A549 (cell line): Measurements from ENCODE around the gene BANF2.

Experiments used
- CHD4 ChIP-seq: fragments of 200-600 bp; sonication (generic); IDR thresholded peaks from 2 replicates; pipeline ENCODE4 v1.6.1; 2016; ENCODE audit warnings: antibody characterized with exemption, mild to moderate bottlenecking, borderline replicate concordance
- EP300 ChIP-seq, 2 experiments: fragments of >200 bp; sonication (Bioruptor Twin); formaldehyde crosslinking; IDR thresholded peaks; 2 replicates in 1 of 2; 3 replicates in 1 of 2; pipeline ENCODE4 v1.6.1; 2016 to 2017
- JUNB ChIP-seq: fragments of >200 bp; sonication (Bioruptor Twin); formaldehyde crosslinking; IDR thresholded peaks from 2 replicates; pipeline ENCODE4 v1.6.1; 2016
- MYC ChIP-seq: IDR thresholded peaks from 2 replicates; pipeline ENCODE4 v1.6.1; 2012; ENCODE audit warnings: mild to moderate bottlenecking, inconsistent platforms, low read length, improper control_type of control experiment, borderline replicate concordance
- NR3C1 ChIP-seq: fragments of >200 bp; sonication (Bioruptor Twin); formaldehyde crosslinking; IDR thresholded peaks from 3 replicates; pipeline ENCODE4 v1.6.1; 2017
- POLR2A ChIP-seq: IDR thresholded peaks from 2 replicates; pipeline ENCODE4 v1.6.1; 2012; ENCODE audit warnings: mild to moderate bottlenecking, low read length
- RFX5 ChIP-seq: fragments of 450-650 bp; IDR thresholded peaks from 2 replicates; pipeline ENCODE4 v1.7.1; 2014; ENCODE audit warnings: antibody characterized with exemption, mild to moderate bottlenecking, moderate library complexity
- RNF2 ChIP-seq: fragments of 200-600 bp; sonication (generic); IDR thresholded peaks from 2 replicates; pipeline ENCODE4 v1.6.1; 2016; ENCODE audit warnings: low read depth, mild to moderate bottlenecking, antibody characterized with exemption, moderate library complexity, borderline replicate concordance
- TF ChIP-seq, protein P1 (sequence below): fragments of >200 bp; sonication (Bioruptor Twin); formaldehyde crosslinking; IDR thresholded peaks from 3 replicates; pipeline ENCODE4 v1.5.1; 2016
- TF ChIP-seq, protein P2 (sequence below): fragments of 200-600 bp; sonication (generic); IDR thresholded peaks from 2 replicates; pipeline ENCODE4 v1.6.1; 2016; ENCODE audit warnings: antibody characterized with exemption, mild to moderate bottlenecking, moderate library complexity
- TF ChIP-seq, protein P3 (sequence below): fragments of 150-350 bp; IDR thresholded peaks from 2 replicates; pipeline ENCODE4 v1.6.1; 2014; ENCODE audit warnings: low read depth, mild to moderate bottlenecking, low read length

DNA sequence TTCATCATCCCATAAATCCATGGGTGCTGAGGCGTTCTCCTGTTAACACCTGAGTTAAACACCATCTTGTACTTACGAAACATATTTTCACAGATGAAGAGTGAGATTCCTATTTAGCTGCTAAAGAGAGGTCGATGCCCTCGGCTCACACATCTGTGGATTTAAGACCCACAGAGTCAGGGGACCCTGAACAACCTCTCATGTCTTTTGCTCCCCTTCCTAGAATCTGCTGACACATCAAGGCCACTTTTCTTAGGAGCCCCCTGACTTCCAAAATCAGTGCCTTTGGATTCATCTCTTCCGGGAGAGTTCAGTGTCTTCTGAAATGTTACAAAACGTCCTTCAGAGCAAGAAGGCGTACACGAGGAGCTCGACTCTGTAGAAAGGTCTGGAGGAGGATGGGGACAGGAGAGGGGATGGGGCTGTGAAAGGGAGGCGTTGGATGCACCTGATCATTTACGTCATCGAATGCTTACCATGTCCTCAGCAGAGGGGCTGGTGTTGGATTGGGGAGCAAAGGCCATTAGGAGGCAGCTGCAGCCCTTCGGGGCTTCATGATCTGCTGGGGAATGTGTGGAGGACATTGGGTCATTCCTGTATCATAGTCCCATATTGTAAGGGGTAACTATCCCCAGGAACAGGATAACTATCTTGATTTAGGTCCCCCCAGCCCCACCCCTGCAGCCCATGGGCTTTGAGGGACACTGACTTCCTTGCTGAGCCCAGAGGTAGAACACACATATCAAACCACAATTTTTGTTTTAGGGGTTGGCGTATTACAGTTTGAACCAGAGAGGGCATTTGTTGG is 22.9 kb downstream of the BANF2 start:
- TF ChIP-seq, protein P1, sequence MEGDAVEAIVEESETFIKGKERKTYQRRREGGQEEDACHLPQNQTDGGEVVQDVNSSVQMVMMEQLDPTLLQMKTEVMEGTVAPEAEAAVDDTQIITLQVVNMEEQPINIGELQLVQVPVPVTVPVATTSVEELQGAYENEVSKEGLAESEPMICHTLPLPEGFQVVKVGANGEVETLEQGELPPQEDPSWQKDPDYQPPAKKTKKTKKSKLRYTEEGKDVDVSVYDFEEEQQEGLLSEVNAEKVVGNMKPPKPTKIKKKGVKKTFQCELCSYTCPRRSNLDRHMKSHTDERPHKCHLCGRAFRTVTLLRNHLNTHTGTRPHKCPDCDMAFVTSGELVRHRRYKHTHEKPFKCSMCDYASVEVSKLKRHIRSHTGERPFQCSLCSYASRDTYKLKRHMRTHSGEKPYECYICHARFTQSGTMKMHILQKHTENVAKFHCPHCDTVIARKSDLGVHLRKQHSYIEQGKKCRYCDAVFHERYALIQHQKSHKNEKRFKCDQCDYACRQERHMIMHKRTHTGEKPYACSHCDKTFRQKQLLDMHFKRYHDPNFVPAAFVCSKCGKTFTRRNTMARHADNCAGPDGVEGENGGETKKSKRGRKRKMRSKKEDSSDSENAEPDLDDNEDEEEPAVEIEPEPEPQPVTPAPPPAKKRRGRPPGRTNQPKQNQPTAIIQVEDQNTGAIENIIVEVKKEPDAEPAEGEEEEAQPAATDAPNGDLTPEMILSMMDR = no peak
- no peak for TF ChIP-seq NR3C1
- TF ChIP-seq, protein P2, sequence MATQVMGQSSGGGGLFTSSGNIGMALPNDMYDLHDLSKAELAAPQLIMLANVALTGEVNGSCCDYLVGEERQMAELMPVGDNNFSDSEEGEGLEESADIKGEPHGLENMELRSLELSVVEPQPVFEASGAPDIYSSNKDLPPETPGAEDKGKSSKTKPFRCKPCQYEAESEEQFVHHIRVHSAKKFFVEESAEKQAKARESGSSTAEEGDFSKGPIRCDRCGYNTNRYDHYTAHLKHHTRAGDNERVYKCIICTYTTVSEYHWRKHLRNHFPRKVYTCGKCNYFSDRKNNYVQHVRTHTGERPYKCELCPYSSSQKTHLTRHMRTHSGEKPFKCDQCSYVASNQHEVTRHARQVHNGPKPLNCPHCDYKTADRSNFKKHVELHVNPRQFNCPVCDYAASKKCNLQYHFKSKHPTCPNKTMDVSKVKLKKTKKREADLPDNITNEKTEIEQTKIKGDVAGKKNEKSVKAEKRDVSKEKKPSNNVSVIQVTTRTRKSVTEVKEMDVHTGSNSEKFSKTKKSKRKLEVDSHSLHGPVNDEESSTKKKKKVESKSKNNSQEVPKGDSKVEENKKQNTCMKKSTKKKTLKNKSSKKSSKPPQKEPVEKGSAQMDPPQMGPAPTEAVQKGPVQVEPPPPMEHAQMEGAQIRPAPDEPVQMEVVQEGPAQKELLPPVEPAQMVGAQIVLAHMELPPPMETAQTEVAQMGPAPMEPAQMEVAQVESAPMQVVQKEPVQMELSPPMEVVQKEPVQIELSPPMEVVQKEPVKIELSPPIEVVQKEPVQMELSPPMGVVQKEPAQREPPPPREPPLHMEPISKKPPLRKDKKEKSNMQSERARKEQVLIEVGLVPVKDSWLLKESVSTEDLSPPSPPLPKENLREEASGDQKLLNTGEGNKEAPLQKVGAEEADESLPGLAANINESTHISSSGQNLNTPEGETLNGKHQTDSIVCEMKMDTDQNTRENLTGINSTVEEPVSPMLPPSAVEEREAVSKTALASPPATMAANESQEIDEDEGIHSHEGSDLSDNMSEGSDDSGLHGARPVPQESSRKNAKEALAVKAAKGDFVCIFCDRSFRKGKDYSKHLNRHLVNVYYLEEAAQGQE = no peak
- TF ChIP-seq EP300 (IDR thresholded peaks at IDR 0.05) = no peak
- no peak for TF ChIP-seq MYC
- TF ChIP-seq JUNB = no peak
- TF ChIP-seq, protein P3, sequence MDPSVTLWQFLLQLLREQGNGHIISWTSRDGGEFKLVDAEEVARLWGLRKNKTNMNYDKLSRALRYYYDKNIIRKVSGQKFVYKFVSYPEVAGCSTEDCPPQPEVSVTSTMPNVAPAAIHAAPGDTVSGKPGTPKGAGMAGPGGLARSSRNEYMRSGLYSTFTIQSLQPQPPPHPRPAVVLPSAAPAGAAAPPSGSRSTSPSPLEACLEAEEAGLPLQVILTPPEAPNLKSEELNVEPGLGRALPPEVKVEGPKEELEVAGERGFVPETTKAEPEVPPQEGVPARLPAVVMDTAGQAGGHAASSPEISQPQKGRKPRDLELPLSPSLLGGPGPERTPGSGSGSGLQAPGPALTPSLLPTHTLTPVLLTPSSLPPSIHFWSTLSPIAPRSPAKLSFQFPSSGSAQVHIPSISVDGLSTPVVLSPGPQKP = no peak
- TF ChIP-seq CHD4 = no peak
- no peak for TF ChIP-seq POLR2A
- TF ChIP-seq RNF2 = no peak
- TF ChIP-seq RFX5 = no peak
